ENCODE data around the gene URB1. TPM values are rescaled to one million over a fixed set of nuclear protein-coding genes. Genes with fewer than 3 reads are reported as not detected.

The URB1 gene
- total and polyA plus RNA-seq, 12 donors: 5.2 to 31.6 (median 16.1) TPM

- H3K36me3 ChIP-seq (replicated peaks in 1 of 2): peaks cover 0 to 77% of the 10 kb centered on the region in 2 donors
- peak overlapping the region in 2 of 5 donors; percentile 38 to 67 for H3K27ac ChIP-seq
- intact Hi-C loops (cut with DNase I): no loop called here
- H3K27me3 ChIP-seq: no peaks in the 10 kb centered on the region
- no peaks in the 10 kb centered on the region for H3K4me1 ChIP-seq (replicated peaks in 1 of 2)
- TF ChIP-seq POLR2A (IDR thresholded peaks at IDR 0.05): no peak
- TF ChIP-seq, protein P1, sequence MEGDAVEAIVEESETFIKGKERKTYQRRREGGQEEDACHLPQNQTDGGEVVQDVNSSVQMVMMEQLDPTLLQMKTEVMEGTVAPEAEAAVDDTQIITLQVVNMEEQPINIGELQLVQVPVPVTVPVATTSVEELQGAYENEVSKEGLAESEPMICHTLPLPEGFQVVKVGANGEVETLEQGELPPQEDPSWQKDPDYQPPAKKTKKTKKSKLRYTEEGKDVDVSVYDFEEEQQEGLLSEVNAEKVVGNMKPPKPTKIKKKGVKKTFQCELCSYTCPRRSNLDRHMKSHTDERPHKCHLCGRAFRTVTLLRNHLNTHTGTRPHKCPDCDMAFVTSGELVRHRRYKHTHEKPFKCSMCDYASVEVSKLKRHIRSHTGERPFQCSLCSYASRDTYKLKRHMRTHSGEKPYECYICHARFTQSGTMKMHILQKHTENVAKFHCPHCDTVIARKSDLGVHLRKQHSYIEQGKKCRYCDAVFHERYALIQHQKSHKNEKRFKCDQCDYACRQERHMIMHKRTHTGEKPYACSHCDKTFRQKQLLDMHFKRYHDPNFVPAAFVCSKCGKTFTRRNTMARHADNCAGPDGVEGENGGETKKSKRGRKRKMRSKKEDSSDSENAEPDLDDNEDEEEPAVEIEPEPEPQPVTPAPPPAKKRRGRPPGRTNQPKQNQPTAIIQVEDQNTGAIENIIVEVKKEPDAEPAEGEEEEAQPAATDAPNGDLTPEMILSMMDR (IDR thresholded peaks at IDR 0.05): no peak
- H3K9me3 ChIP-seq (replicated peaks in 1 of 3): no peaks in the 10 kb centered on the region
- DNase-seq: peak in 1 of 7 donors; percentile 45
- no peak overlapping the region for H3K4me3 ChIP-seq
- 68 to 91% (median 83%) methylated on average over 4 of the region's 4 CpGs for WGBS, 4 donors
These were observed 28.0 kb downstream of the URB1 start for GRCh38 chr21:32364796-32365195.

DNA sequence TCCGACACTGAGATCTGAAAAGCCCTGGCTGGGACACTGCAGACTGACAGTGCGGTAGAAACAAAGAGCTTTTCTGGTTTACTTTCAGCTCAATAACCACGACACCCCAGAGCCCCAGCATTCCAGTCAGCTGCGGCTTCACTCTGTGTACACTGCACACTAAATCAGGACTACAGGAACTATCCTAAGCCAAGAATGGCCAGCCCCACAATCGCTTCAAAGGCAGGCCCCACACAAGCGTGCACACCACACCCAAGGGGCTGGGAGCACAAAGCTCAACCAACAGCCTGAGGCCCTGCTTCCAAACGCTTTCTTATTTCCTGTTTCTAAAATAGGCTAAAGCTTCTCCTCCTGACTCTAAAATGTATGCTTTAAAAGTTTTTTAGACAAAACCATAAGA, 28.4 kb downstream of the URB1 start:
- H3K27me3 ChIP-seq: no peaks in the 10 kb centered on the region
- H3K27ac ChIP-seq: peak overlapping the region in 2 of 5 donors; percentile 38 to 67
- 69 to 83% (median 75%) methylated on average over 6 to 7 of the region's 7 CpGs for WGBS, 4 donors
- H3K4me1 ChIP-seq (replicated peaks in 1 of 2): no peaks in the 10 kb centered on the region
- H3K36me3 ChIP-seq (replicated peaks in 1 of 2): peaks cover 0 to 80% of the 10 kb centered on the region in 2 donors
- peak in 2 of 7 donors; percentile 30 to 46 for DNase-seq
- intact Hi-C loops (cut with DNase I): no loop called here
- TF ChIP-seq, protein P1 (IDR thresholded peaks at IDR 0.05): no peak
- TF ChIP-seq POLR2A (IDR thresholded peaks at IDR 0.05): no peak
- H3K4me3 ChIP-seq: no peak overlapping the region
- no peaks in the 10 kb centered on the region for H3K9me3 ChIP-seq (replicated peaks in 1 of 3)

GRCh38 chr21:32360401-32360975, 32.3 kb downstream of the URB1 start:
- DNase-seq: no peak
- Histone ChIP-seq H3K27ac (no peak overlapping the region), H3K9me3 (replicated peaks in 1 of 3) (no peaks in the 10 kb centered on the region), H3K4me3 (no peak overlapping the region), H3K36me3 (replicated peaks in 1 of 2) (peaks cover 0 to 83% of the 10 kb centered on the region in 2 donors), H3K4me1 (replicated peaks in 1 of 2) (peaks cover 0 to 5% of the 10 kb centered on the region in 2 donors), H3K27me3 (no peaks in the 10 kb centered on the region)
- intact Hi-C loops (cut with DNase I): no loop called here
- TF ChIP-seq POLR2A (IDR thresholded peaks at IDR 0.05): no peak
- TF ChIP-seq, protein P1 (IDR thresholded peaks at IDR 0.05): no peak
- 91 to 98% (median 92%) methylated on average over 3 to 5 of the region's 5 CpGs for WGBS, 4 donors

DNA sequence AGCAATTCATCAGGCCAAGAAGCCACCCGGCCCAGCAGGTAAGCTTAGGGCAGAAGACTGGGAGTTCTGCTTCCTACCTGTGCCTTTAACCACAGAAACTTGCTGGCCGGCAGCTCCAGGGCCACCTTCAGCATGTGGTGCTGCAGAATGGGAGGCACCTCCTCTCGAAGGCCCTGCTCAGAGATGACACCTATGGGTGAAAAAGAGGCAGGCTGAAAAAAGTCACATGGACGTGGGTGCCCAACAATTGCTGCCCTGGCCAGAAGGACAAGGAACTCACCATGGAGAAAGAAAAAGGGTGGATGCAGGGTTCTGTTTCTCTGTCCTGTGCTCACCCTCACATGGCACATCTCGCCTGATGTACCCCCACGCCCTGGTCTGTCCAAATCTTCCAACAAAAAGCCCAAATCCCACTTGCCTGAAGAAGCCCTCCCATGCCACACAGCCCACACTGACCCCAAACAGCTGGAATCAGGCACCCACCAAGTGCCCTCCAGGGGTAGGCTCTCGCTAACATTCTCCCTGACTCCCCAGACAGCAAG, 33.0 kb downstream of the URB1 start:
- H3K4me3 ChIP-seq: no peak overlapping the region
- WGBS, 4 donors: 61 to 73% (median 69%) methylated on average over 5 to 7 of the region's 7 CpGs
- no peaks in the 10 kb centered on the region for H3K27me3 ChIP-seq
- H3K27ac ChIP-seq: no peak overlapping the region
- no peak for TF ChIP-seq POLR2A (IDR thresholded peaks at IDR 0.05)
- TF ChIP-seq, protein P1 (IDR thresholded peaks at IDR 0.05): peak in 1 of 6 experiments; percentile 4
- DNase-seq: peak in 2 of 7 donors; percentile 21 to 48
- no peaks in the 10 kb centered on the region for H3K9me3 ChIP-seq (replicated peaks in 1 of 3)
- H3K4me1 ChIP-seq (replicated peaks in 1 of 2): peaks cover 0 to 5% of the 10 kb centered on the region in 2 donors
- intact Hi-C loops (cut with DNase I): no loop called here
- H3K36me3 ChIP-seq (replicated peaks in 1 of 2): peaks cover 0 to 83% of the 10 kb centered on the region in 2 donors
